CD14-positive monocyte (primary cell): ENCODE data around the gene XRCC5. TPM values are rescaled to one million over a fixed set of nuclear protein-coding genes. Genes with fewer than 3 reads are reported as not detected.

Source experiments
- DNase-seq, 3 donors: peaks; one replicate each; pipeline ENCODE4 v3.0.0-alpha.2; 2011 to 2022
- H2AFZ ChIP-seq: 2 replicates; pipeline ENCODE4 v1.6.0; 2012; ENCODE audit warnings: mild to moderate bottlenecking, low read depth, low read length, inconsistent platforms; ENCODE audit not compliant: insufficient read depth, poor library complexity, severe bottlenecking
- H3K27ac ChIP-seq, 2 donors: 1 replicate in 1 of 2; 2 replicates in 1 of 2; pipeline ENCODE4 v1.5.1; 2012 to 2013; ENCODE audit warnings: low read length in 2 of 2, control low read depth in 1 of 2, inconsistent platforms in 1 of 2, low read depth in 1 of 2, mild to moderate bottlenecking in 1 of 2
- H3K27me3 ChIP-seq, 2 donors: one replicate each; pipeline versions ENCODE4 v1.6.0 to v1.6.1; 2011 to 2013; ENCODE audit warnings: low read length in 2 of 2; ENCODE audit not compliant: control insufficient read depth in 2 of 2, insufficient read depth in 2 of 2
- H3K36me3 ChIP-seq, 2 donors: replicated peaks in 1 of 2; 1 replicate in 1 of 2; 2 replicates in 1 of 2; pipeline versions ENCODE4 v1.5.1 to v1.6.1; 2012 to 2013; ENCODE audit warnings: low read length in 2 of 2, control low read depth in 1 of 2, inconsistent platforms in 1 of 2, mild to moderate bottlenecking in 1 of 2; ENCODE audit not compliant: insufficient read depth in 2 of 2, control insufficient read depth in 1 of 2
- H3K4me1 ChIP-seq, 2 donors: 1 replicate in 1 of 2; 2 replicates in 1 of 2; pipeline versions ENCODE4 v1.5.1 to v1.6.1; 2012 to 2013; ENCODE audit warnings: low read length in 2 of 2, control low read depth in 1 of 2, inconsistent platforms in 1 of 2, mild to moderate bottlenecking in 1 of 2, moderate library complexity in 1 of 2; ENCODE audit not compliant: insufficient read depth in 2 of 2, control insufficient read depth in 1 of 2
- H3K4me2 ChIP-seq: replicated peaks from 2 replicates; pipeline ENCODE3; 2012; ENCODE audit warnings: low read length, moderate library complexity, mild to moderate bottlenecking; ENCODE audit not compliant: poor library complexity, severe bottlenecking; ENCODE audit errors: extremely low read depth
- H3K4me3 ChIP-seq, 3 experiments: fragments of 200-600 bp in 1 of 3; sonication (generic) in 1 of 3; replicated peaks in 1 of 3; 1 replicate in 2 of 3; 2 replicates in 1 of 3; pipeline ENCODE4 v1.5.1; 2011 to 2013; ENCODE audit warnings: low read length in 3 of 3, mild to moderate bottlenecking in 3 of 3, control low read depth in 2 of 3, low read depth in 2 of 3, inconsistent platforms in 1 of 3, moderate library complexity in 1 of 3
- H3K79me2 ChIP-seq: 2 replicates; pipeline ENCODE4 v1.6.0; 2012; ENCODE audit warnings: mild to moderate bottlenecking, control low read depth, inconsistent platforms, low read length, moderate library complexity; ENCODE audit not compliant: insufficient read depth
- H3K9ac ChIP-seq: 2 replicates; pipeline ENCODE4 v1.6.0; 2017; ENCODE audit warnings: low read length, mild to moderate bottlenecking; ENCODE audit not compliant: insufficient read depth, poor library complexity, severe bottlenecking
- H3K9me3 ChIP-seq, 2 donors: replicated peaks in 1 of 2; 1 replicate in 1 of 2; 2 replicates in 1 of 2; pipeline versions ENCODE4 v1.5.1 to v1.6.1; 2012 to 2013; ENCODE audit warnings: low read length in 2 of 2, control low read depth in 1 of 2; ENCODE audit not compliant: control insufficient read depth in 1 of 2, insufficient read depth in 1 of 2
- H4K20me1 ChIP-seq: 2 replicates; pipeline ENCODE4 v1.6.0; 2012; ENCODE audit warnings: mild to moderate bottlenecking, low read length, control low read depth, moderate library complexity; ENCODE audit not compliant: insufficient read depth
- H3K27ac Mint-ChIP-seq, 7 donors: one replicate each; pipeline ENCODE4 v1.8.0; 2020; ENCODE audit warnings: mild to moderate bottlenecking in 7 of 7, mixed read lengths in 7 of 7, moderate library complexity in 6 of 7, inconsistent platforms in 2 of 7
- H3K27me3 Mint-ChIP-seq, 3 donors: one replicate each; pipeline ENCODE4 v1.8.0; 2021 to 2022; ENCODE audit warnings: low read depth in 3 of 3, mild to moderate bottlenecking in 3 of 3, mixed read lengths in 3 of 3, moderate library complexity in 3 of 3, inconsistent platforms in 1 of 3
- H3K36me3 Mint-ChIP-seq, 2 donors: one replicate each; pipeline ENCODE4 v1.8.0; 2020; ENCODE audit warnings: mixed read lengths in 2 of 2, inconsistent platforms in 1 of 2, mild to moderate bottlenecking in 1 of 2
- H3K4me1 Mint-ChIP-seq: one replicate; pipeline ENCODE4 v1.8.0; 2020; ENCODE audit warnings: mild to moderate bottlenecking, mixed read lengths
- H3K4me3 Mint-ChIP-seq, 2 donors: one replicate each; pipeline ENCODE4 v1.8.0; 2020; ENCODE audit warnings: mild to moderate bottlenecking in 2 of 2, mixed read lengths in 2 of 2, moderate library complexity in 1 of 2
- H3K9me3 Mint-ChIP-seq, 7 donors: one replicate each; pipeline ENCODE4 v1.8.0; 2020 to 2022; ENCODE audit warnings: mixed read lengths in 7 of 7, mild to moderate bottlenecking in 6 of 7, moderate library complexity in 6 of 7, inconsistent platforms in 2 of 7
- CTCF ChIP-seq: fragments of 200-600 bp; IDR thresholded peaks from one replicate; pipeline ENCODE4 v1.8.0; 2022; ENCODE audit warnings: antibody characterized with exemption, mild to moderate bottlenecking
- WGBS: methylation state at CpG from one replicate; pipeline ENCODE4 v1.1.5; 2013; ENCODE audit warnings: missing lambda C conversion rate; ENCODE audit not compliant: insufficient coverage; 5-methylcytosine and 5-hydroxymethylcytosine counted together
- intact Hi-C, 2 donors: fragments of 100-400 bp; cut with micrococcal nuclease; formaldehyde crosslinking; loops; one replicate each; pipeline versions ENCODE4 v1.15.0 to v1.15.1; 2023
- polyA plus RNA-seq, 3 donors: library from polyadenylated mRNA; depleted of rRNA in 1 of 3; unstranded in 2 of 3; stranded (reverse) in 1 of 3; fragments of 300-500 nt in 2 of 3; fragments of >200 nt in 1 of 3; fragmentation: Illumina TruSeq in 2 of 3; gene quantifications; 1 replicate in 2 of 3; 2 replicates in 1 of 3; pipeline ENCODE4 v1.2.3, GENCODE V29; 2012 to 2021

The XRCC5 gene
- polyA plus RNA-seq, 3 donors, result 55.3 to 281 (median 258) TPM

- WGBS, result 49% methylated on average over 2 of the region's 7 CpGs
- H3K27ac ChIP-seq, result no peak overlapping the region
- Mint-ChIP-seq H3K27me3 (peaks cover 0 to 1% (median 0%) of the 10 kb centered on the region in 3 donors), H3K27ac (peak overlapping the region in 2 of 7 donors; percentile 13 to 37), H3K36me3 (peaks cover 16 to 34% of the 10 kb centered on the region in 2 donors), H3K9me3 (peaks cover 0 to 3% (median 0%) of the 10 kb centered on the region in 7 donors), H3K4me3 (no peak overlapping the region), H3K4me1 (peaks cover 25% of the 10 kb centered on the region)
- intact Hi-C loops, result no loop called here
- no peaks in the 10 kb centered on the region for H3K9me3 ChIP-seq
- no peak overlapping the region for H2AFZ ChIP-seq
- no peak for DNase-seq
- no peaks in the 10 kb centered on the region for H3K79me2 ChIP-seq
- H3K4me3 ChIP-seq, result no peak overlapping the region
- TF ChIP-seq CTCF, result no peak
- H3K4me1 ChIP-seq, result peaks cover 0 to 5% of the 10 kb centered on the region in 2 donors
- H3K36me3 ChIP-seq, result peaks cover 0 to 62% of the 10 kb centered on the region in 2 donors
- H3K27me3 ChIP-seq, result no peaks in the 10 kb centered on the region
- H3K4me2 ChIP-seq, result no peak overlapping the region
- no peak overlapping the region for H3K9ac ChIP-seq
- H4K20me1 ChIP-seq, result no peaks in the 10 kb centered on the region
Measured at GRCh38 chr2:216216951-216217903, 108.1 kb downstream of the XRCC5 start.

GRCh38 chr2:216217904-216218260 lies 108.7 kb downstream of the XRCC5 start:
- Mint-ChIP-seq H3K36me3 (peaks cover 12 to 29% of the 10 kb centered on the region in 2 donors), H3K9me3 (peaks cover 0 to 3% (median 0%) of the 10 kb centered on the region in 7 donors), H3K4me1 (peaks cover 28% of the 10 kb centered on the region), H3K27me3 (peaks cover 0 to 2% (median 1%) of the 10 kb centered on the region in 3 donors), H3K27ac (peak overlapping the region in 1 of 7 donors; percentile 13), H3K4me3 (no peak overlapping the region)
- 95% methylated on average over 2 of the region's 2 CpGs for WGBS
- no peak overlapping the region for H3K9ac ChIP-seq
- no peak overlapping the region for H3K4me2 ChIP-seq
- no peaks in the 10 kb centered on the region for H3K79me2 ChIP-seq
- H3K4me3 ChIP-seq, result no peak overlapping the region
- TF ChIP-seq CTCF, result no peak
- DNase-seq, result no peak
- H3K36me3 ChIP-seq, result peaks cover 0 to 56% of the 10 kb centered on the region in 2 donors
- no peak overlapping the region for H3K27ac ChIP-seq
- intact Hi-C loops, result no loop called here
- no peaks in the 10 kb centered on the region for H3K27me3 ChIP-seq
- no peaks in the 10 kb centered on the region for H3K9me3 ChIP-seq
- no peak overlapping the region for H2AFZ ChIP-seq
- no peaks in the 10 kb centered on the region for H4K20me1 ChIP-seq
- H3K4me1 ChIP-seq, result peaks cover 0 to 5% of the 10 kb centered on the region in 2 donors
